SK-N-MC (cell line): ENCODE results near the gene LHX3.

Source experiments
- EZH2 ChIP-seq: fragments of 200-600 bp; sonication (generic); IDR thresholded peaks from one replicate; pipeline ENCODE4 v1.6.1; 2017; ENCODE audit warnings: antibody characterized with exemption
- FOXP2 ChIP-seq: optimal IDR thresholded peaks from 2 replicates; pipeline ENCODE3; 2011; ENCODE audit warnings: mild to moderate bottlenecking, moderate library complexity; ENCODE audit not compliant: insufficient read depth; ENCODE audit errors: extremely low read length, control extremely low read depth
- POLR2AphosphoS5 ChIP-seq: IDR thresholded peaks from 2 replicates; pipeline ENCODE4 v1.6.1; 2012; ENCODE audit warnings: mild to moderate bottlenecking, low read depth, low read length, borderline replicate concordance

DNA sequence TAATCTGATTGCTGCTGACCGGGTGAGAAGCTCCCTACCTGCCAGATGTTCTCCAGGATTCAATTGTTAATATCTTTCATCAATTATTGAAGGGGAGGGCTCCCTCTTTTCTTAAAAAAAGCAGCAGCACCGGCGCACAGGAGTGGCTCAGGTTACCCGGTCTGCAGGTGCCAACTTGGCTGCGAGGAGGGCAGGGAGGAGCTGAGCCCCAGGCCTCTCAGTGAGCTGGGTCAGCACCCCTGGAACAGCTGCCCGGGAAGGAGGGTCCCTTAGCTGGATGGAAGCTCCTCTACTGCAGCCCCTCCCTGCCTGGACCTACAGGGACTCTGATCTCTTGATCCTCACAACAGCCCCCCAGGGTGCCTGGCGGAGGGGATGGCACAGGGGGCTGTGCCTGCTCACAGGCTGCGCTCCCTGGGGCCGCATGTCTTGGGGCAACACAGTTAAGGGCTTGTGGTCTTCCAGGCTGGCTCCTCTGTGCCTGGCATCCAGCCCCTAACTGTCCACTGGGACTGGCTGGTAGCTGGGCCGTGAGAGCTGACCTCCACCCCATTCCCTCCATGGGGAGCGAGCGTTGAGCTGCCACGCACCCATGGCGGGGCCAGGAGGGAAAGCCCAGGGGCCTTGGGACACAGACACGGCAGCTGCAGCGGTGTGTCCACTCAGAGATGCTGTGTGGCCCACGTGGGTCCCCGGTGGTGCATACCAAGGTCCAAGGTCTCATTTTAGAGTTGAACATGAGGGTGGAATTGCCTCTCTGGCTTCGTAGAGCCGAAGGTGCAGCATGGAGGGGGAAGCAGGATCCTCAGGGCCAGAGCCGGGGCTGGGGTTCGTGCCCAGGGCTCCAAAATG, 57.7 kb downstream of the LHX3 start:
- TF ChIP-seq POLR2AphosphoS5: no peak
- TF ChIP-seq EZH2: no peak
- TF ChIP-seq FOXP2: no peak
